SK-MEL-5 (cell line): ENCODE measurements around the gene RB1. TPM values are rescaled to one million over a fixed set of nuclear protein-coding genes. Genes with fewer than 3 reads are reported as not detected.
"Not testable (repeated sequence)": the region's sequence is repeated elsewhere in the genome, so short reads cannot be mapped to it uniquely, and the experiment has no call there.

Experiments
- DNase-seq: peaks from one replicate; pipeline ENCODE4 v3.0.0-alpha.2; 2016; ENCODE audit warnings: low read depth, low spot score
- in situ Hi-C: cut with HindIII; loops from 2 replicates; pipeline ENCODE4 v1.10.0; 2016; ENCODE audit warnings: low sequenced_read_pairs, high pct_unique_total_duplicates, low pct_unique_long_range_greater_than_20kb
- total RNA-seq: library from RNA; depleted of rRNA; stranded (reverse); fragments of >200 nt; shearing (Covaris generic); gene quantifications from 2 replicates; pipeline ENCODE4 v1.2.3, GENCODE V29; 2014

RB1 gene
- total RNA-seq, 1 experiment from 2014 or later: 44.7 TPM

DNA sequence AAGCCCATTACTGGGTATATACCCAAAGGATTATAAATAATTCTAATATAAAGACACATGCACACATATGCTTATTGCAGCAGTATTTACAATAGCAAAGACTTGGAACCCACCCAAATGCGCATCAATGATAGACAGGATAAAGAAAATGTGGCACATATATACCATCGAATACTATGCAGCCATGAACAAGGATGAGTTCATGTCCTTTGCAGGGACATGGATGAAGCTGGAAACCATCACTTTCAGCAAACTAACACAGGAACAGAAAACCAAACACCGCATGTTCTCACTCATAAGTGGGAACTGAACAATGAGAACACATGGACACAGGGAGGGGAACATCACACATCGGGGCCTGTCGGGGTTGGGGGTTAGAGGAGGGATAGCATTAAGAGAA, 118.5 kb downstream of the RB1 start:
- in situ Hi-C loops: not testable (repeated sequence)

DNA sequence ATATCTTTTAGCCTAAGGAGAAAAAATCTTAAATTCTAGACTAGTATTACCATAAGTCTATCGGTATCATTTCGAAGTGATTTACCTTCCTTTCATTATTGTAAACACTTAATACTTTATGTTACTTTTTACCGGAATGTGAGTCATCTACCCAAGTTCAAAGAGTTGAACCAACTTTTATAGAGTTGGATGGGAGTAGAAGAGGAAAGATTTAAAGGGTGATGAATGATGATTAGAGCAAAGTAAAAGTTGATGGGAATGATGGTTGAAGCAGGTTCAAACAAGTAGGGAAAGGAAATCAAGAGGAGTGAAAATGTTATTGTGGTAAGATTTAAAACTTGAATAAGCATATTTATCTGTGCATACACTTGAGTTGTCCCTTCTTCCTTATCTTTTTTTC, 120.7 kb downstream of the RB1 start:
- in situ Hi-C loops: no loop called here
- DNase-seq: no peak

More for the DNA sequence above, 118.5 kb downstream of the RB1 start:
- DNase-seq: not testable (repeated sequence)

DNA sequence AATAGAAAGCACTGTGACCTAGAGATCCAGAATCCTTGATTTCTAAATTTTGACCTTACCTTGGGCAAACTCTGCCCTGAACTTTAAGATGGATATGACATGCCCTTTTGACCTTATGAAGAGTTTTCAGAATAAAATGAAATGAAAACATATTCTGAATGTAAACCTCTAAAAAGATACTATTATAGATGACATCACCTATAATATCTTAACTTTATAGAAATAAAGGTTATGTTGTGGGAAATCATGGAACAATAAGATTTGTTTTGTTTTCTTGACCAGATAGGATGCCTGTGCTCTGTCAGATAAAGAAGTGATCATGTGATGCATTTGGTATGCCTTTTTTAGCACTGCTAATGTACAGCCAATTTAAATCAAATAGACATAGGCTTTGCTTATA, 122.5 kb downstream of the RB1 start:
- in situ Hi-C loops: no loop called here
- DNase-seq: no peak

DNA sequence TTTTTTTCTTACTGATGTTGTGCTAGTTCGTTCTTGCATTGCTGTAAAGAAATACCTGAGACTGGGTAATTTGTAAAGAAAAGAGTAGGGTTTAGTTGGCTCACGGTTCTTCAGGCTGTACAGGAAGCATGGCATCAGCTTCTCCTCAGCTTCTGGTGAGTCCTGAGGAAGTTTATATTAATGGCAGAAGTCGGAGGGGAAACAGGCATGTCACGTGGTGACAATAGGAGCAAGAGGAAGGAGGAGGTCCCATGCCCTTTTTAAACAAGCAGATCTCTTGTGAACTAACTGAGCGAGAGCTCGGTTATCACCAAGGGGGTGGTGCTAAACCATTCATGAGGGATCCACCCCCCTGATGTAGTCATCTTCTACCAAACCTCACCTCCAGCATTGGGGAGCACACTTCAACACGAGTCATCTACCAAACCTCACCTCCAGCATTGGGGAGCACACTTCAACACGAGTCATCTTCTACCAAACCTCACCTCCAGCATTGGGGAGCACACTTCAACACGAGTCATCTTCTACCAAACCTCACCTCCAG, 123.3 kb downstream of the RB1 start:
- DNase-seq, in situ Hi-C loops: not testable (repeated sequence)

DNA sequence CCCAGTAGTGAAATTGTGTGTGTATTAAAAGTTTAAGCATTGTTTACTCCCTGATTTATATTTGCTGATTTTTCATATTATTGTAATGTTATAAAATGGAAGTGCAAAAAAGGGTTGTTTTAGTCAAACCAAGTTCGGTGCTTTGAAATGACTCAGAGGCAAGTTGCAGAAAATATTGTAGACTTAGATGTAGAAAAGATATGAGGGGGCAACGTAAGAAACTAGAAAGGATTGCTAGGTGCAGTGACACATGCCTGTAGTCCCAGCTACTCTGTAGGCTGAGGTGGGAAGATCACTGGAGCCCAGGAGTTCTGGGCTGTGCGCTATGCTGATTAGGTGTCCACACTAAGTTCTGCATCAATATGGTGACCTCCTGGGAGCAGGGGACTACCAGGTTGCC, 125.5 kb downstream of the RB1 start:
- no peak for DNase-seq
- in situ Hi-C loops: no loop called here

DNA sequence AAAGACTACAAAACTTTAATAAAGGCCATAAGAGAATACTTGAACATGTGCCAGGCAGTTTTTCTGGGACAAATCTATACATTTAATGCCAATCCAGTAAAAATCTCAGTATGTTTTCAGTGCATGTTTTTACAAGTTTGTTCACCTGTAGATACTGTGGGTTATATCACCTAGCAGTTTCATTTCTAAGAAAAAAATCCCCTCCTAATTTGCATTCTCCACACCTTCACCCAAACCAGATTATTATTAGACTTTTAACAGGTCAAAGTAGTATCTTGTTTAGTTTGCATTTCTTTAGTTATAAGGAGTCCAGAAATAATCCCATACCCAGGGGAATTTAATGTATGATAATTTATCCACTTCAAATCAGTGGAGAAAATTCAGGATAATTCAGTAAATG, 126.3 kb downstream of the RB1 start:
- in situ Hi-C loops: no loop called here

DNA sequence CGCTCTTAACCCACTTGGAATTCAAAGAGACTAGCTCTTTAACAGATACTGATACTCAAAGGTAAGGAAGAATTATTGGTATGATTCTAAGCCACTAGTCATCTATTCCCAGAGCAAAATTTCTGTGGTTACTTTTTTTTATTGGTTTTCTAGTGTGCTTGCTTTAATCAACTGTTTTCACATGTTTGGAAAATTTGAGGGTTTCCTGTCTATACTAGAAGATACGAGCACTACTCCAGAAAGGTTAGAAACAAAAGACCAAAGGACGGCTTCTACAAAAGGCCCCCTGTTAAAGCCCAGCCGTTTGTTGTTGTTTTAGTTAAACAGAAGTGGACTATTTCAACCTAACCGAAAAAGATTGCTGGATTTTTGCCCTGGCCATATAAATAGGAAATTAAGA, 127.9 kb downstream of the RB1 start:
- in situ Hi-C loops: no loop called here
- DNase-seq: peak; percentile 76

More for the DNA sequence above, 126.3 kb downstream of the RB1 start:
- DNase-seq: no peak

DNA sequence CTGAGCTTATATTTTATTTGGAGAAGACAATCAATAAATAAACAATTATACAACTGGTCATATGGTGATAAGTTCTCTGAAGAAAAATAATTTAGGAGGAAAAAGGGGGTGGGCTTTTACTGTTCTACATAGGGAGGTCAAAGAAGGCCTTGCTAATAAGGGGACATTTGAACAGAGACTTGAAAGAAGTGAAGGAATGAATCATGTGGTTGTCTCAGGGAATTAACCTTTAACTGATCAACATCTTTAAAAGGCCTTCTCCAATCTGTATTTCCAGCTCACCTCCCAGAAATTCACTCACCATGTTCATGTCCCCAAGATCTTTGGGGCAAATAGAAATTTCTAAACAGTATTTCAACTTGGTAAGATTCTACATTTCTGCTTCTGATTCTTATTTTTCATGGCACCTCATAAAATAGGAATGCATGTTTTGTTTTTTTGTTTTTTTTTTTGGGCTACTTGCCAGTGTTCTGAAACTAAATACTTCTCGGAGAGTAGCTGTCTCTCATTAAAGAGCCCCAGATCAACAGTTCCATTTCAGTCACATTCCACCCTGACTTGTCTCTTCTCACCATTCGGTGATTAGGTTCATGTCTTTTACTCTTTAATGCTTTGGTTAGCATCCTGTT, 128.6 kb downstream of the RB1 start:
- in situ Hi-C loops: no loop called here
- DNase-seq: peak; percentile 63

DNA sequence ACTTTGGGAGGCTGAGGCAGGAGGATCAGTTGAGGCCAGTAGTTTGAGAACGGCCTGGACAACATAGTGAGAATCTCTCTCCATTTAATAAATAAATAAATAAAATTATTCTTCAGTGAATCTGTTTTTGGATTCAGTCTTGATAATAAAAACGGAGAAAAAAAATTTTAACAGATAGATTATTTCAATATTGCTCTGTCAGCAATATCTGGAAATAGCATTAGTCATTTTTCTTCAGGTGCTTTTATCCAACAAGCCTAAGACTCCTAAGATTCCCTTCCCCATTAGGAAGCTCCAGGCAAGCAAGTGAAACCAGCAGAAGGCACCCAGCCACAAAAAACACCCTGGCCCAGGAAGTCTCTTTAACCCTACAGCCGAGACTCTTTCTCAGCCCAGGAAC, 130.6 kb downstream of the RB1 start:
- DNase-seq: no peak
- in situ Hi-C loops: no loop called here

DNA sequence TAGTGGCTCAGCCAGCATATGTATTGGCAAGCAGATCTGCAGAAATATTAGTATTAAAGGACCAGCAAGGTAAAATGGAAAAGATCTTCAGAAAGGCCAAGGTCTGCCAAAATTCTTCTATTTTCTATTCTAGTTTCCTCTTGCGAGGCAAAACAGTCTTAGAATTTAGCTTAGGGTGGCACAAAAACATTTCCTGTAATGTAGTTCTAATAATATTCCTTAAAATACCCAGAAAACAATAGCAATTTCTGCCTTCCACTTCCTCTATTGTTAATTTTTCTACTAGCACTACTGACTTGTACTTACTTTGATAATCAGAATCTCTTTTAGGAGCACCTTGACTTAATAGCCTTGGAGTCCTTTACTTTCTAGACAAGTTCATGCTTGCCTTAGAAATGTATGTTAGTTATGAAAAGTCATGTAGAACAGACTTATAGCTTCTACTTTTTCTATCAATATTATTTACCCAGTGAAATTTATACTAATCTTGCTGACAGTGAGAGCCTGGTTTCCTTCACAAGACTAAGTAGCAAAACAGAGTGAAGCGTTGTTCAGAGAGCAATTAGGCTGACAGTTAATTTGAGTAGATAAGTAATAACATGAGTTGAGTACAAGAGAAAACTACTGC, 133.2 kb downstream of the RB1 start:
- in situ Hi-C loops: no loop called here
- no peak for DNase-seq

DNA sequence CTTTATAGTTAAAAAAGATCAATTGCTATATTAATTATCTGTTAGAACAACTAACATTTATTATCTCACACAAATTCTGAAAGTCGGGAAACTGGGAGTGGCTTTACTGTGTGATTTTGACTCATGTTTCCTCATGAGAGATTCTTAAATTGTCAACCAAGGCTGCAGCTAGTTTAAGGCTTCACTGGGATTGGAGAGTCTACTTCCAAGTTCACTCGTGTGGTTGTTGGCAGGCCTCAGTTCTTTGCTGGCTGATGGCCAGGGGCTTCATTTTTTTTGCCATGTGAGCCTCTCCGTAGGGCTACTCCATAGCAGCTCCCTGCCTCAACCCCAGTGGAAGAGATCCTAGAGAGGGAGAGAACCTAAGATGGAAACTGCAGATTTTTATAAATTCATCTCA, 133.8 kb downstream of the RB1 start:
- peak; percentile 58 for DNase-seq
- in situ Hi-C loops: no loop called here

DNA sequence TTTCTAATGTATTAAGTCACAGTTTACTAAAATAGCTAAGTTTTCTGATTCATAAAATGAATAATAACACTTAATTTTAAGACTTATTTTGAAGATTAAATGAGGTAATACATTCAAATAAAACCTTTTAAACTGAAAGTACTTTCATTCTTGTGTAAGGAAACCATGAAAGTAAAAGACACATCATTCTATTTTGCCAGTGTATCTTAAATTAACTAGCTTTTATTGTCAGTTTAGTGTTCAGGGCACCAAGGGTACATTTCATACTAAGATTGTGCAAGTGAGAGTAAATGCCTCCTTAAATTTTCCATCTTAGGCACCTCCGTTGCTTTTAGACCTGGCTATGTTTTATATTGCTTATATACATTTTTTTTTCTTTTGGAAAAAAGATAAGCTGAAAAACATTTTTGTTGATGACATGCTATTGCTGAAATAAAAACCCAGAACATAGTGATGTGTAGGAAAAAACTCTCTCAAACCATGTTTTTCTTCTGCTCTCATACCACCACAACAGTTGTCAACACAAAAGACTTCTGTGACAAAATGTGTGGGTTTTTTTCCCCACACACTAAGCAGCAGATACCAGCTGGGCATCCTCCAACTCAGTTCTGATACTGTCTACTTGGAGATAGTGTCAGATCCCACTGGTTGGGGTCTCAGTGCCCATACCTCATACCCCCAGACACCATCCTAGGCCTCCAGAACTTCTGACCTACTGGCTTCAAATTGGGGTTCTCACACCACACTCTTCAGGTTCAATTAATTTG, 140.1 kb downstream of the RB1 start:
- DNase-seq: no peak
- in situ Hi-C loops: no loop called here

DNA sequence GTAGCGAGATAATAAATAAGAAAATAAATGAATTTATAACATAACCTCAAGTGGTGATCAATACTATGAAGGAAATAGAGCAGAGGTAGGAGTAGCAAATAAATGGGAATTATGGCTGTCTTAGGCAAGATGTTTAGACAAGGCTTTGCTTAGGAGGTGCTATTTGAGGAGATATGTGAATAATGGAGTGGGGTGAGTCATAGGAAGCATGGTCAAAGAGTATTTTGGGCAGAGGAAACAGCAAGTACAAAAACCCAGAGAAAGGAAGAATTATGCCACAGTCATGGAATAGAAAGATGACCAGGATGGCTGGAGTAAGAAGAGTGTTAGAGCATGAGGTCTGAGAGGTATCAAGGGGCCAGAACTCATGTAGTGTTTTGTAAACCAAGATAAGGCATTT, 142.9 kb downstream of the RB1 start:
- in situ Hi-C loops: no loop called here
- peak; percentile 31 for DNase-seq

DNA sequence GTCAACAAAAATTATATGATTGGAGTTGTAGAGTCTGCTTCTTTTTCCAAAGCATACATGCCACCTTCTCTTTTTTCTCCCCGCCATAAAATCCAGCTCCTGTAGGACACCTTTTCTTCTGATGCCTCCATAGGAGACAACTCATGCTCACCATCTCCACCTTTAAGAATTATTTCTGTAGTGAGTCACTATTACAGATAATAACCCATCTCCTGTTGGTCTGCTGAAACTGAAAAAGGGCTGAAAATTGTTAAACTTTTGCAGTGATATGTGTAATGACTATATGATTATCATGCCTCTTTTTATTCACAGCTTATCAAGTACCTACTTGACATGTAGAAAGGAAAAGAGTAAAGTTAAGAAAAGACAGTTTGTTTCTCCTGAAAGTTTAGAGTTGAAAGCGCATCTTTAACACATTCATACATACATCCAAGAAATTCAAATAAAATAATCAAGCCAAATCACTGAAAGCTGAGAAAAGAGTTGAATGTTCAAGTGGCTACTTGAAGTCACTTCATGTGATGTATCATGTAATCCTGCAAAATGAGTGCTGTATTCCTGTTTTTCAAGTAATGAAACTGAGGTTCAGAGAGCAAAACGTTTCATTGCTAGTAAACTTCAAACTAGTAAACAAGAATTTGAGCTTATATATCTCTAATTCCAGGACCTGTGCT, 144.9 kb downstream of the RB1 start:
- DNase-seq: no peak
- in situ Hi-C loops: no loop called here

DNA sequence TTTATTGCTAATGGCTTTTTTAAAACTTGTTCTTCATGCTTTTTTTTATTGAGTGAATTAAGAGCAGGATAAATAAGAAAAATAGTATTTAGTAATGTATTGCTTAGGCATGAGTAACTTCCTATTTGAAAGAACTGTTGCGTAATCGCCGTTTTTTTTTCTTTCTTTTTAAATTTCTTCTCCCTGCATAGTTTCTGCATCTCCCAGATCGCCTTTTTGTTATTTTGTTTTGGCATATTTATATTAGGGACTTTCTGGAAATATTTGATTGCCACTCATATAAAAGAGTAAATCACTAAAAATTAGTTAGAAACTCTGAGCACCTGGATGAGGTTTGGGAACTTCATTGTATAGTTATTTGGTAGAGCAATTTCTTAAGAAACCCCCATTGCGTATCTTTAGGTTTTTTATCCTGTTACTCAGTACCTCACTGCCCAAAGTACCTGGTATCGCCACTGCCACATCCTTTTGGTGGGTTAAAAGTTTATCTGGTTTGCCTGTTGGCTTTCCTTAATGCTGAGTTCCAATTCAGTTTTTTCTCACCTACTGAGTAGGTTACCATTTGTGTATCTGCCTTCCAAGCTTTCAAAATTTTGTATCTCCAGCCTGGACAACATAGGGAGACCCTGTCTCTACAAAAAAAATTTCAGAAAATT, 145.5 kb downstream of the RB1 start:
- no peak for DNase-seq
- in situ Hi-C loops: no loop called here

DNA sequence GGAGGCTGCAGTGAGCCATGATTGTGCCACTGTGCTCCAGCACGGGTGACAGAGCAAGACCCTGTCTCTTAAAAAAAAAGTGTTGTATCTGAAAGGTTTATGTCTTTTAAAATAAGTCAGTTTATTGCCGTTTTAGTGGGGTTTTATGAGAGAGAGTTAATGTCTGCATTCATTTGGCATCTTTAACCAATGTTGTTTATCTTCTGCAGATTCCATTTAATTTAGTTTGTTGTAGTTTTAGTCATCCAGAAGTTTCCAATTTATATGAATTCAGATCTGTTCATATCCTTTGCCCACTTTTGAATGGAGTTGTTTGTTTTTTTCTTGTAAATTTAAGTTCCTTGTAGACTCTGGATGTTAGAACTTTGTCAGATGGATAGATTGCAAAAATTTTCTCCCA, 146.1 kb downstream of the RB1 start:
- in situ Hi-C loops: no loop called here
- no peak for DNase-seq

DNA sequence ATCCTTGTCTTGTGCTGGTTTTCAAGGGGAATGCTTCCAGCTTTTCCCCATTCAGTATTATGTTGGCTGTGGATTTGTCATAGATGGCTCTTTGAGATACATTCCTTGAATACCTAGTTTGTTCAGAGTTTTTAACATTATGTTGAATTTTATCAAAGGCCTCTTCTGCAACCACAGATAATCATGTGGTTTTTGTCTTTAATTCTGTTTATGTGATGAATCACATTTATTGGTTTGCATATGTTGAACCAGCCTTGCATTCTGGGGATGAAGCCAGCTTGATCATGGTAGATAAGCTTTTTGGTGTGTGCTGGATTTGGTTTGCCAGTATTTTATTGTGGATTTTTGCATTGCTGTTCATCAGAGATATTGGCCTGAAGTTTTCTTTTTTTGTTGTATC, 147.6 kb downstream of the RB1 start:
- in situ Hi-C loops, DNase-seq: not testable (repeated sequence)

DNA sequence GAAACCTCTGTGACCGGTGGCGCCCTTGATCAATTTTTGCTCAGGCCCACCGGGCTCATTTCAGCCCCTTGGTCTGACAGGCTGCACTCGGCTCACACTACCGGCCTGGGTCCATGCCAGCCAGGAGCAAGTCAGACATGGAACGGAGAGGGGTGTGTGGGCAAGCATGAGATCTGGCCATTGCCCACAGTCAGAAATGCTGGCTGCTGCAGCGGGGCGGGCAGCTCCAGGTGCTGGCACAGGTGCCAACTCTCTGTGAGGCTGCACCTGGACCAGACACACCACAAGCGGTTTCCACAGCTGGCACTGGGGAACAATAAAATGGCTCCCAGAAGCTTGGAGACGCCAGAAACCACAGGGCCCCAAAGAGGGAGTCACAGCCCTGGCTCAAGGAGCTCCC, 153.0 kb downstream of the RB1 start:
- no peak for DNase-seq
- in situ Hi-C loops: no loop called here
